22Rv1 (cell line): Measurements from ENCODE around the gene TBCB.

Source experiments
- CTCF ChIP-seq: fragments of 450-650 bp; IDR thresholded peaks from 2 replicates; pipeline ENCODE4 v1.5.1; 2017; ENCODE audit warnings: mild to moderate bottlenecking
- ZFX ChIP-seq: fragments of 450-650 bp; IDR thresholded peaks from 2 replicates; pipeline ENCODE4 v1.6.1; 2017; ENCODE audit warnings: antibody characterized with exemption, borderline replicate concordance

- TF ChIP-seq CTCF, result no peak
- no peak for TF ChIP-seq ZFX
Observed at GRCh38 chr19:36139120-36139472, 23.8 kb downstream of the TBCB start.
